ENCODE data around the gene SCART1. TPM values are rescaled to one million over a fixed set of nuclear protein-coding genes. Genes with fewer than 3 reads are reported as not detected.

Gene SCART1
- total and polyA plus RNA-seq, 10 of the 15 experiments (the other 5 are each of a cell fraction or from before 2014, with no cell fraction given), result 0.05 to 22.0 (median 0.58) TPM

GRCh38 chr10:133454204-133454893 lies 604 bp downstream of the SCART1 start:
- H3K9ac ChIP-seq (ENCODE audit: control insufficient read depth, insufficient read depth, low read length), result no peak overlapping the region
- no peak for DNase-seq (ENCODE audit: low read depth, low spot score)
- RAD21 ChIA-PET (ENCODE audit: unreplicated experiment), result no interaction called here

More at GRCh38 chr10:133454204-133454893, 604 bp downstream of the SCART1 start:
- no peaks in the 10 kb centered on the region for H4K20me1 ChIP-seq (ENCODE audit: control insufficient read depth, insufficient read depth)
- BruUV-seq (replicated peaks), result no TSS peak
- no peaks in the 10 kb centered on the region for H3K79me2 ChIP-seq (ENCODE audit: control insufficient read depth, insufficient read depth, low read length)
- TF ChIP-seq ZNF274 (IDR thresholded peaks at IDR 0.05; ENCODE audit: insufficient read depth, insufficient read length) (no peak), IRF3 (IDR thresholded peaks at IDR 0.05) (no peak), POLR2A (IDR thresholded peaks at IDR 0.05; ENCODE audit: low read depth, low read length) (no peak), RCOR1 (conservative IDR thresholded peaks at IDR 0.05; ENCODE audit: low read depth, low read length) (no peak), ZBTB33 (IDR thresholded peaks at IDR 0.05) (no peak), SREBF1 (IDR thresholded peaks at IDR 0.05; ENCODE audit: low read length) (no peak), EZH2 (IDR thresholded peaks at IDR 0.05; ENCODE audit: borderline replicate concordance, control insufficient read depth, low read depth, low read length) (no peak)
- H2AFZ ChIP-seq (ENCODE audit: control insufficient read depth, low read depth, low read length), result no peak overlapping the region
- H3K27me3 ChIP-seq (replicated peaks in 1 of 2; ENCODE audit: control insufficient read depth in 2 of 2, insufficient read depth in 2 of 2, low read length in 1 of 2), result no peaks in the 10 kb centered on the region
- SMC1A ChIA-PET (ENCODE audit: uncharacterized antibody, unreplicated experiment), result no interaction called here
- FAIRE-seq (no peak), ATAC-seq (no peak)
- CTCF ChIA-PET, result interaction anchor here (1.0 to 2.2 kb wide), 3 partner anchors 16 to 125 kb away, joined by 3 to 10 read pairs (median 3); no protein-coding TSS in a partner anchor
- WGBS (ENCODE audit: insufficient coverage, insufficient replicate concordance, low lambda C conversion rate, missing lambda C conversion rate), result 19% methylated on average over 10 of the region's 10 CpGs
- H3K36me3 ChIP-seq (ENCODE audit: control insufficient read depth in 2 of 2, insufficient read depth in 2 of 2, low read length in 1 of 2), result no peaks in the 10 kb centered on the region
- H3K4me2 ChIP-seq (ENCODE audit: control insufficient read depth, insufficient read depth), result no peak overlapping the region
- intact Hi-C loops (cut with micrococcal nuclease; ENCODE audit: unreplicated experiment), result no loop called here
- no peak overlapping the region for H3K4me3 ChIP-seq
- H3K4me1 ChIP-seq (ENCODE audit: control insufficient read depth, insufficient read depth, low read length), result no peaks in the 10 kb centered on the region
- POLR2A ChIA-PET, result no interaction called here
- H3K9me3 ChIP-seq (replicated peaks; ENCODE audit: control insufficient read depth, insufficient read depth, low read length), result no peaks in the 10 kb centered on the region; the same call in 2 of the 3 replicates
- H3K27ac ChIP-seq (ENCODE audit: control insufficient read depth, insufficient read depth), result no peak overlapping the region
- in situ Hi-C loops (cut with MboI), result no loop called here
